Measurements from ENCODE around the gene CHST11.

- no peak for TF ChIP-seq POLR2A (IDR thresholded peaks at IDR 0.05; ENCODE audit: low read length)
- no peak for TF ChIP-seq GATA1 (IDR thresholded peaks at IDR 0.05; ENCODE audit: low read depth, low read length)
Observed at GRCh38 chr12:104536841-104537240, 80.1 kb downstream of the CHST11 start.
